ENCODE measurements around the gene STING1.

STING1 gene

GRCh38 chr5:139459451-139459934 is 23.1 kb downstream of the STING1 start:
- DNase-seq (ENCODE audit: low spot score), result peak; percentile 44
- TF ChIP-seq, protein P1, sequence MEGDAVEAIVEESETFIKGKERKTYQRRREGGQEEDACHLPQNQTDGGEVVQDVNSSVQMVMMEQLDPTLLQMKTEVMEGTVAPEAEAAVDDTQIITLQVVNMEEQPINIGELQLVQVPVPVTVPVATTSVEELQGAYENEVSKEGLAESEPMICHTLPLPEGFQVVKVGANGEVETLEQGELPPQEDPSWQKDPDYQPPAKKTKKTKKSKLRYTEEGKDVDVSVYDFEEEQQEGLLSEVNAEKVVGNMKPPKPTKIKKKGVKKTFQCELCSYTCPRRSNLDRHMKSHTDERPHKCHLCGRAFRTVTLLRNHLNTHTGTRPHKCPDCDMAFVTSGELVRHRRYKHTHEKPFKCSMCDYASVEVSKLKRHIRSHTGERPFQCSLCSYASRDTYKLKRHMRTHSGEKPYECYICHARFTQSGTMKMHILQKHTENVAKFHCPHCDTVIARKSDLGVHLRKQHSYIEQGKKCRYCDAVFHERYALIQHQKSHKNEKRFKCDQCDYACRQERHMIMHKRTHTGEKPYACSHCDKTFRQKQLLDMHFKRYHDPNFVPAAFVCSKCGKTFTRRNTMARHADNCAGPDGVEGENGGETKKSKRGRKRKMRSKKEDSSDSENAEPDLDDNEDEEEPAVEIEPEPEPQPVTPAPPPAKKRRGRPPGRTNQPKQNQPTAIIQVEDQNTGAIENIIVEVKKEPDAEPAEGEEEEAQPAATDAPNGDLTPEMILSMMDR (IDR thresholded peaks at IDR 0.05; ENCODE audit: extremely low read depth, missing control alignments), result no peak

- TF ChIP-seq, protein P1 (IDR thresholded peaks at IDR 0.05; ENCODE audit: extremely low read depth, missing control alignments), result no peak
- DNase-seq (ENCODE audit: low spot score), result peak; percentile 68
These were observed 23.8 kb downstream of the STING1 start for GRCh38 chr5:139458580-139459407.

GRCh38 chr5:139457653-139458306 is 24.8 kb downstream of the STING1 start:
- no peak for DNase-seq (ENCODE audit: low spot score)
- TF ChIP-seq, protein P1 (IDR thresholded peaks at IDR 0.05; ENCODE audit: extremely low read depth, missing control alignments), result no peak

DNA sequence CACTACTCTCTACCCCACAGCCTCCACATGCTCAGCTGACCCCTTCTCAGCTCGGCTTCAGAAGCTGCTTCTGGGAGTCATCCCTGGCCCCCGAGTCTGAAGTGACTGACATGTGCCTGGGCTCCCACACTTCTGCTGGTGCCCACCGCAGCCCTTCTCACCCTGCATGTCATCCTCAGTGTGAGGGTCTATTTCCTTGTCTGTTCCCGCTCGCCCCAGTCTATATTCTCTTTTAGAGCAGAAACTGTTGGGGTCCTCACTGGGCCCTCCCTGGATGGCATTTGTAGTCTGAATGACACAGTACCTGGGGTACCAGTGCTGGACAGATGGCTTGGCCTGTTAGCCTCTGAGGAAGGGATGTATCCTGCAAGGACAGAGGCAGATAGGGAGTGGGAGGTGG is 25.3 kb downstream of the STING1 start:
- TF ChIP-seq, protein P1 (IDR thresholded peaks at IDR 0.05; ENCODE audit: extremely low read depth, missing control alignments), result no peak
- no peak for DNase-seq (ENCODE audit: low spot score)

- TF ChIP-seq, protein P1 (IDR thresholded peaks at IDR 0.05; ENCODE audit: extremely low read depth, missing control alignments), result no peak
- DNase-seq (ENCODE audit: low spot score), result no peak
These were observed 25.8 kb downstream of the STING1 start for GRCh38 chr5:139456776-139457175.

GRCh38 chr5:139454568-139455290 is 27.8 kb downstream of the STING1 start:
- no peak for DNase-seq (ENCODE audit: low spot score)
- TF ChIP-seq, protein P1 (IDR thresholded peaks at IDR 0.05; ENCODE audit: extremely low read depth, missing control alignments), result no peak
